GM12878 (cell line): Measurements from ENCODE around the gene TP73. TPM values are rescaled to one million over a fixed set of nuclear protein-coding genes. Genes with fewer than 3 reads are reported as not detected.

Source experiments
- ATAC-seq: fragments of 200-7000 bp; cut with Tn5 transposase; 3 replicates; pipeline ENCODE4 v1.9.1; 2020; ENCODE audit warnings: mild to moderate bottlenecking, moderate library complexity
- BruUV-seq: library from RNA; stranded (reverse); fragments of 400-500 nt; replicated peaks from 2 replicates; lab custom pipeline; 2021; lab: Mats Ljungman, UMichigan
- CTCF ChIA-PET: fragments of 300-600 bp; sonication (Branson Sonifier 250); formaldehyde crosslinking; extraction: SDS; loops from one replicate; lab custom pipeline; 2021; ENCODE audit warnings: inconsistent platforms; lab: Yijun Ruan, JAX
- POLR2A ChIA-PET: fragments of 350-600 bp; formaldehyde crosslinking; extraction: SDS; loops from one replicate; lab custom pipeline; 2021; ENCODE audit warnings: inconsistent platforms; lab: Charles Lee
- RAD21 ChIA-PET: fragments of 300-600 bp; sonication (Branson Sonifier 250); formaldehyde crosslinking; loops from one replicate; lab custom pipeline; 2023; ENCODE audit warnings: antibody characterized with exemption; ENCODE audit not compliant: unreplicated experiment; lab: Charles Lee
- SMC1A ChIA-PET: fragments of 300-600 bp; sonication (Branson Sonifier 250); formaldehyde crosslinking; loops from one replicate; lab custom pipeline; 2023; ENCODE audit not compliant: unreplicated experiment, uncharacterized antibody; lab: Charles Lee
- DNase-seq: peaks from one replicate; pipeline ENCODE4 v3.0.0-alpha.2; 2011; ENCODE audit warnings: low read depth, low spot score
- FAIRE-seq: peaks from 3 replicates; lab custom pipeline; 2011; peaks lifted over from hg19 to GRCh38; lab: Jason Lieb, UNC
- H2AFZ ChIP-seq: 2 replicates; pipeline ENCODE4 v1.6.0; 2011; ENCODE audit warnings: low read depth, low read length, control low read depth; ENCODE audit not compliant: control insufficient read depth
- H3K27ac ChIP-seq: 2 replicates; pipeline ENCODE4 v1.5.1; 2011; ENCODE audit warnings: control low read depth; ENCODE audit not compliant: control insufficient read depth, insufficient read depth
- H3K27me3 ChIP-seq, 2 experiments: replicated peaks in 1 of 2; 2 replicates each; pipeline versions ENCODE4 v1.6.0 to v1.6.1; 2011; ENCODE audit warnings: low read length in 1 of 2; ENCODE audit not compliant: control insufficient read depth in 2 of 2, insufficient read depth in 2 of 2
- H3K36me3 ChIP-seq, 2 experiments: 2 replicates each; pipeline ENCODE4 v1.5.1; 2011; ENCODE audit warnings: low read length in 1 of 2; ENCODE audit not compliant: control insufficient read depth in 2 of 2, insufficient read depth in 2 of 2
- H3K4me1 ChIP-seq: 2 replicates; pipeline ENCODE4 v1.6.1; 2011; ENCODE audit warnings: mild to moderate bottlenecking, low read length, moderate library complexity, mixed read lengths; ENCODE audit not compliant: control insufficient read depth, insufficient read depth
- H3K4me2 ChIP-seq: 2 replicates; pipeline ENCODE4 v1.6.0; 2011; ENCODE audit warnings: control low read depth; ENCODE audit not compliant: control insufficient read depth, insufficient read depth
- H3K4me3 ChIP-seq: fragments of 200-600 bp; sonication (generic); 2 replicates; pipeline ENCODE4 v1.5.1; 2016
- H3K79me2 ChIP-seq: 2 replicates; pipeline ENCODE4 v1.6.0; 2011; ENCODE audit warnings: low read length; ENCODE audit not compliant: control insufficient read depth, insufficient read depth
- H3K9ac ChIP-seq: 2 replicates; pipeline ENCODE4 v1.8.0; 2011; ENCODE audit warnings: low read length, control low read depth, mixed read lengths; ENCODE audit not compliant: control insufficient read depth, insufficient read depth
- H3K9me3 ChIP-seq: replicated peaks from 3 replicates; pipeline ENCODE4 v1.5.1; 2011; ENCODE audit warnings: mild to moderate bottlenecking, low read length; ENCODE audit not compliant: control insufficient read depth, insufficient read depth
- H4K20me1 ChIP-seq: 2 replicates; pipeline ENCODE4 v1.6.0; 2011; ENCODE audit not compliant: control insufficient read depth, insufficient read depth
- NFYB ChIP-seq: IDR thresholded peaks from 2 replicates; pipeline ENCODE4 v1.6.1; 2011; ENCODE audit warnings: low read depth, mild to moderate bottlenecking, low read length, improper control_type of control experiment, moderate library complexity; ENCODE audit not compliant: insufficient read depth
- NR2C2 ChIP-seq: IDR thresholded peaks from 2 replicates; pipeline ENCODE4 v1.6.1; 2011; ENCODE audit warnings: borderline replicate concordance, low read depth; ENCODE audit not compliant: control insufficient read depth, insufficient read length
- NR2F1 ChIP-seq: fragments of 450-650 bp; conservative IDR thresholded peaks from 2 replicates; pipeline ENCODE4 v1.6.1; 2017; ENCODE audit warnings: mild to moderate bottlenecking
- USF1 ChIP-seq: IDR thresholded peaks from 2 replicates; pipeline ENCODE4 v1.6.1; 2011; ENCODE audit warnings: borderline replicate concordance, low read depth, mild to moderate bottlenecking, moderate library complexity, mixed read lengths, low read length; ENCODE audit not compliant: insufficient read depth; ENCODE audit errors: extremely low read length
- ZSCAN29 ChIP-seq: fragments of 450-650 bp; IDR thresholded peaks from 2 replicates; pipeline ENCODE4 v1.6.1; 2017; ENCODE audit warnings: mild to moderate bottlenecking, moderate library complexity
- WGBS: methylation state at CpG from one replicate; pipeline ENCODE4 v1.1.6; 2016; ENCODE audit warnings: low lambda C conversion rate; ENCODE audit not compliant: insufficient replicate concordance, insufficient coverage; ENCODE audit errors: missing lambda C conversion rate; 5-methylcytosine and 5-hydroxymethylcytosine counted together
- in situ Hi-C: fragments of 300-500 bp; cut with MboI; formaldehyde crosslinking; loops from 9 replicates; pipeline ENCODE4 v1.14.3; 2018; ENCODE audit warnings: mixed read lengths
- intact Hi-C: fragments of 100-400 bp; cut with micrococcal nuclease; formaldehyde crosslinking; loops from one replicate; pipeline ENCODE4 v1.14.2; 2022; ENCODE audit not compliant: unreplicated experiment
- polyA plus RNA-seq, 11 experiments: library from polyadenylated mRNA; depleted of rRNA in 4 of 11; unstranded in 6 of 11; stranded (reverse) in 5 of 11; fragments of >200 nt; fragmentation: Nextera tagmentation in 4 of 11; fragmentation: Illumina TruSeq in 1 of 11; extraction: Ambion mirVana in 4 of 11; extraction: Trizol in 1 of 11; gene quantifications; 1 replicate in 1 of 11; 2 replicates in 10 of 11; pipeline versions ENCODE4 v1.2.1 to v1.2.3, GENCODE V29; 2011 to 2016; ENCODE audit warnings: inconsistent platforms in 2 of 11, missing spikeins in 2 of 11, low read depth in 1 of 11
- total RNA-seq, 4 experiments: library from RNA; depleted of rRNA in 3 of 4; stranded (reverse); fragments of >200 nt in 3 of 4; fragmentation: Illumina TruSeq in 1 of 4; extraction: Trizol in 1 of 4; gene quantifications; 2 replicates each; pipeline versions ENCODE4 v1.2.1 to v1.2.3, GENCODE V29; 2013 to 2021

TP73 gene
- total and polyA plus RNA-seq, 10 of the 15 experiments (the other 5 are each of a cell fraction or from before 2014, with no cell fraction given), result 0.08 to 54.2 (median 14.9) TPM

- ChIA-PET CTCF (interaction anchor here (0.9 to 3.8 kb wide), 17 partner anchors 10 to 165 kb away, joined by 3 to 38 read pairs (median 7); no protein-coding TSS in a partner anchor), POLR2A (no interaction called here), RAD21 (interaction anchor here (0.6 to 2.8 kb wide), 11 partner anchors 10 to 166 kb away, joined by 3 to 14 read pairs (median 3); no protein-coding TSS in a partner anchor), SMC1A (interaction anchor here (0.9 to 3.1 kb wide), 6 partner anchors 11 to 186 kb away, joined by 3 to 23 read pairs (median 6); no protein-coding TSS in a partner anchor)
- DNase-seq (no peak), FAIRE-seq (no peak), ATAC-seq (no peak; the same call in 2 of the 3 replicates)
- Histone ChIP-seq H4K20me1 (no peaks in the 10 kb centered on the region), H3K36me3 (no peaks in the 10 kb centered on the region), H3K27ac (no peak overlapping the region), H3K4me1 (no peaks in the 10 kb centered on the region), H3K27me3 (peaks cover 0 to 2% of the 10 kb centered on the region in 2 experiments; a peak in 2 of 4 replicates), H3K9me3 (no peaks in the 10 kb centered on the region), H3K79me2 (no peaks in the 10 kb centered on the region), H3K4me3 (no peak overlapping the region), H2AFZ (no peak overlapping the region), H3K4me2 (no peak overlapping the region), H3K9ac (no peak overlapping the region)
- intact Hi-C loops, result no loop called here
- TF ChIP-seq ZSCAN29 (no peak), NR2F1 (no peak), NFYB (no peak), NR2C2 (no peak), USF1 (no peak)
- no TSS peak for BruUV-seq
- in situ Hi-C loops, result loop anchor here (5.0 kb wide), 1 partner anchor 166 kb away; the partner anchor contains the start of gene ARHGEF16
- WGBS, result 25% methylated on average over 9 of the region's 9 CpGs
Observed at GRCh38 chr1:3618531-3618880, 33.8 kb upstream of the TP73 start.
